GM23248 (cell line): ENCODE measurements around the gene WFS1. TPM values are rescaled to one million over a fixed set of nuclear protein-coding genes. Genes with fewer than 3 reads are reported as not detected.

ENCODE experiments used
- DNase-seq: peaks from one replicate; pipeline ENCODE4 v3.0.0-alpha.2; 2015
- H2AFZ ChIP-seq: fragments of 200-600 bp; sonication (generic); 2 replicates; pipeline ENCODE4 v1.6.1; 2016; ENCODE audit warnings: antibody characterized with exemption
- H3F3A ChIP-seq: fragments of 200-600 bp; sonication (generic); 2 replicates; pipeline ENCODE4 v1.6.1; 2016; ENCODE audit warnings: mild to moderate bottlenecking, antibody characterized with exemption, mixed run types; ENCODE audit not compliant: insufficient read depth
- H3K27ac ChIP-seq: fragments of 200-600 bp; sonication (generic); 2 replicates; pipeline ENCODE4 v1.5.1; 2016; ENCODE audit warnings: mild to moderate bottlenecking
- H3K27me3 ChIP-seq: fragments of 200-600 bp; sonication (generic); replicated peaks from 2 replicates; pipeline ENCODE4 v1.6.1; 2016; ENCODE audit warnings: mild to moderate bottlenecking; ENCODE audit not compliant: insufficient read depth
- H3K36me3 ChIP-seq: fragments of 200-600 bp; sonication (generic); 2 replicates; pipeline ENCODE4 v1.6.1; 2016; ENCODE audit warnings: low read depth, mild to moderate bottlenecking
- H3K4me1 ChIP-seq: fragments of 200-600 bp; sonication (generic); 2 replicates; pipeline ENCODE4 v1.6.1; 2016; ENCODE audit warnings: mild to moderate bottlenecking; ENCODE audit not compliant: insufficient read depth
- H3K4me2 ChIP-seq: fragments of 200-600 bp; sonication (generic); one replicate; pipeline ENCODE4 v1.6.1; 2016; ENCODE audit warnings: mild to moderate bottlenecking; ENCODE audit not compliant: unreplicated experiment
- H3K4me3 ChIP-seq: fragments of 200-600 bp; sonication (generic); 2 replicates; pipeline ENCODE4 v1.5.1; 2016; ENCODE audit warnings: mild to moderate bottlenecking
- H3K79me2 ChIP-seq: fragments of 200-600 bp; sonication (generic); 2 replicates; pipeline ENCODE4 v1.6.1; 2016; ENCODE audit warnings: mild to moderate bottlenecking; ENCODE audit not compliant: insufficient read depth
- H3K9ac ChIP-seq: fragments of 200-600 bp; sonication (generic); 2 replicates; pipeline ENCODE4 v1.6.1; 2016; ENCODE audit warnings: mild to moderate bottlenecking
- H3K9me2 ChIP-seq: fragments of 200-600 bp; sonication (generic); 2 replicates; pipeline ENCODE4 v1.6.1; 2016; ENCODE audit warnings: mixed run types, mild to moderate bottlenecking, moderate library complexity; ENCODE audit not compliant: insufficient read depth
- H3K9me3 ChIP-seq: fragments of 200-600 bp; sonication (generic); one replicate; pipeline ENCODE4 v1.6.1; 2017; ENCODE audit warnings: low read depth
- H4K20me1 ChIP-seq: fragments of 200-600 bp; sonication (generic); 2 replicates; pipeline ENCODE4 v1.6.0; 2016; ENCODE audit not compliant: insufficient read depth
- EZH2 ChIP-seq: fragments of 200-600 bp; sonication (generic); IDR thresholded peaks from 2 replicates; pipeline ENCODE4 v1.6.1; 2018; ENCODE audit warnings: antibody characterized with exemption, mild to moderate bottlenecking; ENCODE audit not compliant: insufficient read depth, poor library complexity, severe bottlenecking
- EZH2phosphoT487 ChIP-seq: fragments of 200-600 bp; sonication (generic); IDR thresholded peaks from 2 replicates; pipeline ENCODE4 v1.6.1; 2018; ENCODE audit warnings: antibody characterized with exemption, moderate library complexity, mild to moderate bottlenecking, low read depth; ENCODE audit not compliant: insufficient read depth
- WGBS, 2 experiments: methylation state at CpG; one replicate each; pipeline ENCODE4 v1.1.6; 2015 to 2017; ENCODE audit warnings: low lambda C conversion rate in 2 of 2, low coverage in 1 of 2; ENCODE audit errors: missing lambda C conversion rate in 2 of 2; 5-methylcytosine and 5-hydroxymethylcytosine counted together
- in situ Hi-C: fragments of 300-500 bp; cut with MboI; formaldehyde crosslinking; loops from 2 replicates; pipeline ENCODE4 v1.15.0; 2020
- polyA plus RNA-seq: library from polyadenylated mRNA; unstranded; fragments of >200 nt; fragmentation: Nextera tagmentation; extraction: Ambion mirVana; gene quantifications from 2 replicates; pipeline ENCODE4 v1.2.1, GENCODE V29; 2016
- total RNA-seq: library from RNA; depleted of rRNA; stranded (reverse); fragments of >200 nt; shearing (Covaris generic); gene quantifications from 2 replicates; pipeline ENCODE4 v1.2.3, GENCODE V29; 2014

The WFS1 gene
- total and polyA plus RNA-seq, 2 experiments from 2014 or later, result 24.2 to 24.4 TPM

GRCh38 chr4:6256141-6256540 is 13.5 kb upstream of the WFS1 start:
- Histone ChIP-seq H3F3A (no peaks in the 10 kb centered on the region), H3K36me3 (no peaks in the 10 kb centered on the region), H3K4me2 (no peak overlapping the region), H4K20me1 (no peaks in the 10 kb centered on the region), H3K27me3 (0 out of 2 replicates have a peak, but pooled peaks cover 11% of the 10 kb centered on the region), H3K9me2 (no peaks in the 10 kb centered on the region), H3K4me1 (no peaks in the 10 kb centered on the region), H3K79me2 (no peaks in the 10 kb centered on the region), H3K9ac (no peak overlapping the region), H3K27ac (no peak overlapping the region), H2AFZ (no peak overlapping the region), H3K4me3 (no peak overlapping the region), H3K9me3 (no peaks in the 10 kb centered on the region)
- no peak for DNase-seq
- TF ChIP-seq EZH2 (no peak), EZH2phosphoT487 (no peak)
- in situ Hi-C loops, result no loop called here
- WGBS, 2 experiments, result 59 to 60% methylated on average over 8 to 9 of the region's 9 CpGs

DNA sequence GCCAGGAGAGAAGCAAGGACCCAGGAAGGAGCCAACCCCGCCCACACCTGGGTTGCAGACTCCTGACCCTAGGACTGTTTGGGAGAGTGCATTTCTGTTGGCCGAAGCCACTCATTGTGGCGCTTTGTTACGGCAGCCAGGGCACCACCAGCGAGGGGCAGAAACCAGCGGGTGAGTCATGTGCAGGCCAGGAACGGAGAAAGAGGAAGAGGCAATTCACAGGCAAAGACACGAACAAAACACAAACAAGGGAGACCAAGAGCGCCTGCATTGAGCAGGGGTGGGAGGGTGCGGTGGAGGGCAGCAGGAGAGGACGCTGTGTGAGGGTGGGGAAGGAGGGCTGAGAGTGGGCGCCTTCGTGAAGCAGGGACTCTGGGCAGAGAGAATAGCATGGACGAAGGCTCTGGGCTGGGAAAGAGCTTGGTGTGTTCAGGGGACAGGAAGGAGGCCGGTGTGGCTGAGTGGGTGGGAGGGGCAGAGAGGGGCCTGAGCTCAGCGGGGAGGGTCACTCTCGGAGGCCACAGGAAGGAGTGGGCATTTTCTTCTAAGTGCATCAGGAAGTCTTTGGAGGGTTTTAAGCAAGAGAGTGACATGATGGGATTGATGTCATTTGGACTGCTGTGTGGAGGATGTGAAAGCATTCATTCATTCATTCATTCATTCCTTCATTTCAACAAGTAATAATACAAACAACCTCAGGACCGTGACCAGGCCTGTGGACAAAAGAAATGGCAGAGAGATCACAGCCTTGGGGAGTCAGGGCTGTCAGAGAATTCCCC is 12.2 kb upstream of the WFS1 start:
- no peak for TF ChIP-seq EZH2
- TF ChIP-seq EZH2phosphoT487, result no peak
- Histone ChIP-seq H3K9me3 (no peaks in the 10 kb centered on the region), H3K36me3 (no peaks in the 10 kb centered on the region), H3K4me3 (no peak overlapping the region), H3K9ac (no peak overlapping the region), H2AFZ (no peak overlapping the region), H4K20me1 (no peaks in the 10 kb centered on the region), H3K4me2 (no peak overlapping the region), H3K79me2 (no peaks in the 10 kb centered on the region), H3K4me1 (no peaks in the 10 kb centered on the region), H3K9me2 (no peaks in the 10 kb centered on the region), H3F3A (no peaks in the 10 kb centered on the region), H3K27ac (no peak overlapping the region), H3K27me3 (peaks cover 15% of the 10 kb centered on the region; the same call in 1 of the 2 replicates)
- DNase-seq, result no peak
- WGBS, 2 experiments, result 43 to 48% methylated on average over 16 to 18 of the region's 18 CpGs
- in situ Hi-C loops, result no loop called here

DNA sequence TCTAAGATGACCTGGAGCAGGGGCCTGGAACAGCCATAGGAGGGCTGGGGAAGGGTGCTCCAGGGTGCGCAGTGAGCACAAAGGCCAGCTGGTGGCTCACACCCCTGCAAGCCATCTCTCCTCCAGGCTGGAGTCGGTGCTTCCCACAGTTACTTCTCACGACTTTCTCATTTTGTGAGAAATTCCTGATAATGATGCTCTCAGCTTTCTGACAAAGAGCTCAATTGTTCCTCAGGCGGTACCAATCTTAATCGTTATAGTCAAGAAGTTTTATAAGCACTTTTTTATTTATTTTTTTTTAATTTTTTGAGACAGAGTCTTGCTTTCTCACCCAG is 11.7 kb upstream of the WFS1 start:
- Histone ChIP-seq H3K4me2 (no peak overlapping the region), H3K9me2 (no peaks in the 10 kb centered on the region), H3K9me3 (no peaks in the 10 kb centered on the region), H3K79me2 (no peaks in the 10 kb centered on the region), H3K9ac (no peak overlapping the region), H3F3A (no peaks in the 10 kb centered on the region), H3K4me3 (no peak overlapping the region), H4K20me1 (no peaks in the 10 kb centered on the region), H2AFZ (no peak overlapping the region), H3K27me3 (peaks cover 15% of the 10 kb centered on the region; the same call in 1 of the 2 replicates), H3K4me1 (no peaks in the 10 kb centered on the region), H3K27ac (no peak overlapping the region), H3K36me3 (no peaks in the 10 kb centered on the region)
- TF ChIP-seq EZH2phosphoT487 (no peak), EZH2 (no peak)
- DNase-seq, result no peak
- 67 to 71% methylated on average over 5 of the region's 5 CpGs for WGBS, 2 experiments
- in situ Hi-C loops, result no loop called here

- H2AFZ ChIP-seq, result no peak overlapping the region
- no peak overlapping the region for H3K9ac ChIP-seq
- no peak overlapping the region for H3K4me2 ChIP-seq
- no peaks in the 10 kb centered on the region for H3K9me2 ChIP-seq
- H3K27me3 ChIP-seq, result peaks cover 15% of the 10 kb centered on the region; the same call in 1 of the 2 replicates
- H3K27ac ChIP-seq, result no peak overlapping the region
- H4K20me1 ChIP-seq, result no peaks in the 10 kb centered on the region
- 44 to 71% methylated on average over 4 of the region's 4 CpGs for WGBS, 2 experiments
- H3K79me2 ChIP-seq, result no peaks in the 10 kb centered on the region
- TF ChIP-seq EZH2, result no peak
- no peak for TF ChIP-seq EZH2phosphoT487
- H3K36me3 ChIP-seq, result no peaks in the 10 kb centered on the region
- H3K9me3 ChIP-seq, result no peaks in the 10 kb centered on the region
- no peak overlapping the region for H3K4me3 ChIP-seq
- in situ Hi-C loops, result no loop called here
- no peaks in the 10 kb centered on the region for H3F3A ChIP-seq
- no peaks in the 10 kb centered on the region for H3K4me1 ChIP-seq
- DNase-seq, result no peak
Observed at GRCh38 chr4:6258741-6259140, 10.9 kb upstream of the WFS1 start.
